ENCODE data around the gene KDM4F. TPM values are rescaled to one million over a fixed set of nuclear protein-coding genes. Genes with fewer than 3 reads are reported as not detected.

KDM4F gene
- total RNA-seq, 4 donors from 2014 or later: not detected

DNA sequence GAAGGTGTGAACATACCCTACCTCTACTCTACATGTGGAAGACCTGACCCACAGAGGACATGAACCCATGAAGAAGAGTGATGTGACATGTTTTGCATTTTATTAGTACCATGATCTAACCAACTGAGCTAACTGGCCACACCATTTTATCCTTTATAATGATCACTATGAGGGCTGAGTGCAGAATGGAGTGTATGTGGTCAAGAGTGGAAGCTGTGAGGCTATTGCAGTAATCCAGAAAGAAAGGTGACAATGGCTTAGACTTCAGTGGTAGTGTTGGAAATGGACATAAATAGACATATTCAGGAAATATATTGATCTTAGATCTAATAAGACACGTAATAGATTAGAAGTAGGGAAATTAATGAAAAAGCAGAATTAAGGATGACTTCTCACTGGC is 21.2 kb downstream of the KDM4F start:
- intact Hi-C loops (cut with DNase I; ENCODE audit: low total_unique reads): no loop called here
- in situ Hi-C loops (cut with MboI; ENCODE audit: low sequenced_read_pairs in 4 of 4): loop anchor here in 3 of 4 donors (5.0 to 25.0 kb wide), 5 partner anchors 72 to 694 kb away; partner anchors contain the start of gene SESN3 (in 1 of the 3)

DNA sequence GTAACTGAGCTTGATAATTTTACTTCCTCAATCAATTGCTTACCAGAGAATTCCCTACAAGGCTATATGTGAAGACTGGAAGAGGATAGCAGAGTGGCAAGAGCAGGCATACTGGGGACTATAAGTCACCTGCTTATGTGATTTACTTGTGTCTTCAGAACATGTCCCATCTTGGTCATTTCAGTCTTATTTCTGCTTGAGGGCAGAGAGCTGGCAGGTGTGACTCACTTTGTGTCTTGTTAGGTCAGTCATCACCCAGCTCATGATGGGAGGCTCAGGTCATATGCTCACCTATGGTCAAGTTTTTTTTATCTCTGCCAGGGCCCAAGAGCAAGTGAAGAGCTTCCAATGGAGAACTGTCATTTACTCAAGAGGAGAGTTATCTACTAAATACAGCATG is 23.7 kb downstream of the KDM4F start:
- in situ Hi-C loops (cut with MboI; ENCODE audit: low sequenced_read_pairs in 4 of 4) (loop anchor here in 3 of 4 donors (5.0 to 25.0 kb wide), 5 partner anchors 69 to 692 kb away; partner anchors contain the start of gene SESN3 (in 1 of the 3)), intact Hi-C loops (cut with DNase I; ENCODE audit: low total_unique reads) (no loop called here)
- ATAC-seq (no peak), DNase-seq (no peak)
- no peaks in the 10 kb centered on the region for H3K27me3 ChIP-seq
- H3K4me3 ChIP-seq: no peak overlapping the region
- no peak overlapping the region for H3K27ac ChIP-seq
- H3K36me3 ChIP-seq: no peaks in the 10 kb centered on the region
- no peaks in the 10 kb centered on the region for H3K9me3 ChIP-seq
- TF ChIP-seq, protein P1, sequence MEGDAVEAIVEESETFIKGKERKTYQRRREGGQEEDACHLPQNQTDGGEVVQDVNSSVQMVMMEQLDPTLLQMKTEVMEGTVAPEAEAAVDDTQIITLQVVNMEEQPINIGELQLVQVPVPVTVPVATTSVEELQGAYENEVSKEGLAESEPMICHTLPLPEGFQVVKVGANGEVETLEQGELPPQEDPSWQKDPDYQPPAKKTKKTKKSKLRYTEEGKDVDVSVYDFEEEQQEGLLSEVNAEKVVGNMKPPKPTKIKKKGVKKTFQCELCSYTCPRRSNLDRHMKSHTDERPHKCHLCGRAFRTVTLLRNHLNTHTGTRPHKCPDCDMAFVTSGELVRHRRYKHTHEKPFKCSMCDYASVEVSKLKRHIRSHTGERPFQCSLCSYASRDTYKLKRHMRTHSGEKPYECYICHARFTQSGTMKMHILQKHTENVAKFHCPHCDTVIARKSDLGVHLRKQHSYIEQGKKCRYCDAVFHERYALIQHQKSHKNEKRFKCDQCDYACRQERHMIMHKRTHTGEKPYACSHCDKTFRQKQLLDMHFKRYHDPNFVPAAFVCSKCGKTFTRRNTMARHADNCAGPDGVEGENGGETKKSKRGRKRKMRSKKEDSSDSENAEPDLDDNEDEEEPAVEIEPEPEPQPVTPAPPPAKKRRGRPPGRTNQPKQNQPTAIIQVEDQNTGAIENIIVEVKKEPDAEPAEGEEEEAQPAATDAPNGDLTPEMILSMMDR (IDR thresholded peaks at IDR 0.05 in 4 of 5, conservative IDR thresholded peaks at IDR 0.05 in 1 of 5): no peak
- TF ChIP-seq POLR2A (IDR thresholded peaks at IDR 0.05): no peak
- H3K4me1 ChIP-seq: peaks cover 29 to 36% of the 10 kb centered on the region in 2 donors

More for the DNA sequence above, 21.2 kb downstream of the KDM4F start:
- H3K4me3 ChIP-seq: no peak overlapping the region
- ATAC-seq (no peak), DNase-seq (no peak)
- peak overlapping the region in 3 of 4 donors; percentile 29 to 96 (median 92) for H3K27ac ChIP-seq
- no peaks in the 10 kb centered on the region for H3K36me3 ChIP-seq
- TF ChIP-seq, protein P1 (IDR thresholded peaks at IDR 0.05 in 4 of 5, conservative IDR thresholded peaks at IDR 0.05 in 1 of 5): no peak
- TF ChIP-seq POLR2A (IDR thresholded peaks at IDR 0.05): no peak
- peaks cover 33 to 42% of the 10 kb centered on the region in 2 donors for H3K4me1 ChIP-seq
- no peaks in the 10 kb centered on the region for H3K9me3 ChIP-seq
- H3K27me3 ChIP-seq: no peaks in the 10 kb centered on the region

DNA sequence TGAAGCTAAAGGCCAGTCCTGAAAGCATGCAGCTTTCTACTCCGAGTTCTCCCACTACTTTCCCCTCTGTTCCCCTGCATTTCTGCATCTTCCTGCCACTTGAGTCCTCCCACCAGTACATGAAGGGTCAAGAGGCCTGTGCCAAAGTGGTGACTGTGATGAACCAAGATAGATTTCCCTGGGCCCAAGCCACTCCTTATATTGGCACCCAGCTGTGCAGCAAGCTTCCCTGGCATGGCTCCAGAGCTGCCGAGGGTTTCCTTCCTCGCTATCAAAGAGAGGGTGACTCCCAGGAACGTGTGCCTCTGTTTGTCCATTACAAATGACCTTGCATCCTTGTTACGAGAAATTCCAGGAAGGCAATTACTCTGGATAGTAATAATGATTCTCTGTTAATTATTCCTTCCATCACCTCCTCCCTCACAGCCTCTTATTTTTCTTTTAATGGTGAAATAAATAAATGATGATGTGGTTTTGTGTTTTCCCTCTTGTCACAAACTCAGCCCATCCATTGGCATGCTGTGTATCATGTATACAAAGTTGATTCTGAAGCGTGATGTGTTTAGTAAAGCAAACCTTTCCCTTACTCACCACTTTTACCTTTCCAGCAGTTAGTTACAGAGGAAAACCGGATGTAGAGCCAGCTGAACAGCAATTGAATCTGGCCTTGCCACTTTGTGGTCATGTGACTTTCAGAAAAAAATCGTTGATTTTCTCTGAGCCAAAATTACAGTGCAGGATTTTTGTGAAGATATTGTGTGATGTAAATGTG is 25.8 kb downstream of the KDM4F start:
- H3K9me3 ChIP-seq: no peaks in the 10 kb centered on the region
- no peaks in the 10 kb centered on the region for H3K27me3 ChIP-seq
- H3K27ac ChIP-seq: peak overlapping the region; percentile 34 to 43 (median 40)
- in situ Hi-C loops (cut with MboI; ENCODE audit: low sequenced_read_pairs in 4 of 4) (loop anchor here (5.0 to 25.0 kb wide), 6 partner anchors 67 to 690 kb away; partner anchors contain the start of genes AMOTL1 (in 1 of the 4) and SESN3 (in 1 of the 4)), intact Hi-C loops (cut with DNase I; ENCODE audit: low total_unique reads) (no loop called here)
- peaks cover 16 to 22% of the 10 kb centered on the region in 2 donors for H3K4me1 ChIP-seq
- ATAC-seq (peak; percentile 86 to 95), DNase-seq (peak; percentile 47 to 76)
- H3K36me3 ChIP-seq: no peaks in the 10 kb centered on the region
- TF ChIP-seq, protein P1 (IDR thresholded peaks at IDR 0.05 in 4 of 5, conservative IDR thresholded peaks at IDR 0.05 in 1 of 5): no peak
- TF ChIP-seq POLR2A (IDR thresholded peaks at IDR 0.05): no peak
- H3K4me3 ChIP-seq: no peak overlapping the region

DNA sequence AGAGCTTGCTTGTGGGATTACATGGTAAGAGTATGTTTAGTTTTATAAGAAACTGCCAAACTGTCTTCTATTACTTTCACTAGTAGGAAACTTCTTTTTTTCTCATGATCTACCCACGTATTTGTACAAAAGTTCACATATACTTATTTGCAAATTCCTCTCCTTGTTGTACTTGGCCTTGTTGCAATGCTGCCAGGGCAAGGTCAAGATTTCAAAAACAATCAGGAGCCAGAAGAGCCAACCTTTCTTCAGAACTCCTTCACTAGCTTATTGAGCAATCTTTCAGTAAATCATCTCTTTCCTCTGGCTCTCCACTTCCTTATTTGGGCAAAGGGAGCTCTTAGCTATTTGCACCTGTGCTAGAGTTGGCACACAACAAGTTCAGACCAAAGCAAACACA is 27.2 kb downstream of the KDM4F start:
- ATAC-seq: no peak
- no peak for DNase-seq
- intact Hi-C loops (cut with DNase I; ENCODE audit: low total_unique reads): no loop called here

More for the DNA sequence above, 27.2 kb downstream of the KDM4F start:
- no peaks in the 10 kb centered on the region for H3K36me3 ChIP-seq
- in situ Hi-C loops (cut with MboI; ENCODE audit: low sequenced_read_pairs in 4 of 4): loop anchor here in 3 of 4 donors (5.0 to 25.0 kb wide), 4 partner anchors 66 to 688 kb away; partner anchors contain the start of gene AMOTL1 (in 1 of the 3)
- no peaks in the 10 kb centered on the region for H3K27me3 ChIP-seq
- TF ChIP-seq POLR2A (IDR thresholded peaks at IDR 0.05): no peak
- TF ChIP-seq, protein P1 (IDR thresholded peaks at IDR 0.05 in 4 of 5, conservative IDR thresholded peaks at IDR 0.05 in 1 of 5): no peak
- H3K9me3 ChIP-seq: no peaks in the 10 kb centered on the region
- peaks cover 18 to 19% of the 10 kb centered on the region in 2 donors for H3K4me1 ChIP-seq
- H3K27ac ChIP-seq: no peak overlapping the region
- no peak overlapping the region for H3K4me3 ChIP-seq
